H7 (cell line): ENCODE measurements around the gene DPEP3. TPM values are rescaled to one million over a fixed set of nuclear protein-coding genes. Genes with fewer than 3 reads are reported as not detected.

Experiments
- DNase-seq: peaks from one replicate; pipeline ENCODE4 v3.0.0; 2012
- H3K27me3 ChIP-seq: 2 replicates; pipeline ENCODE4 v1.6.0; 2011; ENCODE audit warnings: mild to moderate bottlenecking, low read length; ENCODE audit not compliant: control insufficient read depth, insufficient read depth
- H3K36me3 ChIP-seq: replicated peaks from 2 replicates; pipeline ENCODE4 v1.5.1; 2011; ENCODE audit warnings: low read length; ENCODE audit not compliant: control insufficient read depth, insufficient read depth
- H3K4me3 ChIP-seq: 2 replicates; pipeline ENCODE4 v1.5.1; 2011; ENCODE audit warnings: low read depth, mild to moderate bottlenecking, control low read depth, low read length, moderate library complexity; ENCODE audit not compliant: insufficient read depth
- total RNA-seq: library from RNA; depleted of rRNA; stranded (reverse); fragments of >200 nt; shearing (Covaris generic); gene quantifications from 2 replicates; pipeline ENCODE4 v1.2.3, GENCODE V29; 2014; rRNA removed

DPEP3 gene
- total RNA-seq, 1 experiment from 2014 or later: 0.03 TPM

GRCh38 chr16:67928561-67929364 lies 51.5 kb downstream of the DPEP3 start:
- no peak overlapping the region for H3K4me3 ChIP-seq
- H3K27me3 ChIP-seq: no peaks in the 10 kb centered on the region
- DNase-seq: peak; percentile 96
- no peaks in the 10 kb centered on the region; the same call in 1 of the 2 replicates for H3K36me3 ChIP-seq

- H3K4me3 ChIP-seq: no peak overlapping the region
- H3K36me3 ChIP-seq: peaks cover 3% of the 10 kb centered on the region
- no peaks in the 10 kb centered on the region for H3K27me3 ChIP-seq
- no peak for DNase-seq
Observed at GRCh38 chr16:67928147-67928546, 52.2 kb downstream of the DPEP3 start.

GRCh38 chr16:67927131-67927941 lies 53.0 kb downstream of the DPEP3 start:
- DNase-seq: no peak
- Histone ChIP-seq H3K4me3 (no peak overlapping the region), H3K36me3 (peaks cover 3% of the 10 kb centered on the region), H3K27me3 (no peaks in the 10 kb centered on the region)

GRCh38 chr16:67926181-67926750 lies 54.0 kb downstream of the DPEP3 start:
- DNase-seq: peak; percentile 79

More at GRCh38 chr16:67926181-67926750, 54.0 kb downstream of the DPEP3 start:
- Histone ChIP-seq H3K4me3 (no peak overlapping the region), H3K27me3 (no peaks in the 10 kb centered on the region), H3K36me3 (peaks cover 3% of the 10 kb centered on the region)

Other genes starting within 250 kb of the DPEP3 start
- gene RANBP10, start 173.9 kb downstream of the DPEP3 start, total RNA-seq: 7.2 and 7.3 TPM in 2 replicates
- gene TSNAXIP1, start 173.6 kb downstream of the DPEP3 start, total RNA-seq: 0.15 and 0.21 TPM in 2 replicates
- gene THAP11, start 138.2 kb downstream of the DPEP3 start, total RNA-seq: 57.6 and 67.0 TPM in 2 replicates
- 295 and 340 TPM in 2 replicates for gene NUTF2, start 133.6 kb downstream of the DPEP3 start, total RNA-seq
- 34.9 and 43.7 TPM in 2 replicates for gene CENPT, start 132.8 kb downstream of the DPEP3 start, total RNA-seq
- gene EDC4, start 107.4 kb downstream of the DPEP3 start, total RNA-seq: 88.0 and 96.6 TPM in 2 replicates
- 5.3 and 7.6 TPM in 2 replicates for gene NRN1L, start 95.6 kb downstream of the DPEP3 start, total RNA-seq
- 18.8 and 20.1 TPM in 2 replicates for gene PSKH1, start 87.2 kb downstream of the DPEP3 start, total RNA-seq
- 2.4 and 3.7 TPM in 2 replicates for gene CTRL, start 48.6 kb downstream of the DPEP3 start, total RNA-seq
- gene PSMB10, start 43.6 kb downstream of the DPEP3 start, total RNA-seq: 28.7 and 36.6 TPM in 2 replicates
- 5.2 and 6.7 TPM in 2 replicates for gene LCAT, start 36.4 kb downstream of the DPEP3 start, total RNA-seq
- 43.2 and 56.6 TPM in 2 replicates for gene SLC12A4, start 11.9 kb downstream of the DPEP3 start, total RNA-seq
- 0.33 TPM in 1 of 2 replicates, not detected in the other for gene DPEP2, start 19.0 kb upstream of the DPEP3 start, total RNA-seq
- not detected in 2 replicates for gene DPEP2NB, start 35.4 kb upstream of the DPEP3 start, total RNA-seq
- gene DDX28, start 42.7 kb upstream of the DPEP3 start, total RNA-seq: 19.4 and 26.4 TPM in 2 replicates
- gene DUS2, start 42.8 kb upstream of the DPEP3 start, total RNA-seq: 46.9 and 54.9 TPM in 2 replicates
- gene NFATC3, start 104.9 kb upstream of the DPEP3 start, total RNA-seq: 22.9 and 27.7 TPM in 2 replicates